Natural killer cell (primary cell): ENCODE data around the gene YAE1. TPM values are rescaled to one million over a fixed set of nuclear protein-coding genes. Genes with fewer than 3 reads are reported as not detected.

Experiments used
- ATAC-seq, 3 donors: fragments of 150-1000 bp in 2 of 3; fragments of 200-7000 bp in 1 of 3; cut with Tn5 transposase; 1 replicate in 1 of 3; 2 replicates in 2 of 3; pipeline ENCODE4 v1.10.0; 2021; ENCODE audit warnings: mild to moderate bottlenecking in 2 of 3, moderate library complexity in 2 of 3
- DNase-seq, 2 donors: peaks; one replicate each; pipeline versions ENCODE4 v3.0.0 to v3.0.0-alpha.2; 2013 to 2021; ENCODE audit warnings: mixed read lengths in 1 of 2
- H3K27ac ChIP-seq: one replicate; pipeline ENCODE4 v1.5.1; 2013; ENCODE audit warnings: mild to moderate bottlenecking, low read length
- H3K27me3 ChIP-seq: one replicate; pipeline ENCODE4 v1.6.1; 2013; ENCODE audit warnings: low read length; ENCODE audit not compliant: control insufficient read depth, insufficient read depth
- H3K36me3 ChIP-seq: one replicate; pipeline ENCODE4 v1.6.1; 2013; ENCODE audit warnings: low read length; ENCODE audit not compliant: control insufficient read depth, insufficient read depth
- H3K4me1 ChIP-seq: one replicate; pipeline ENCODE4 v1.6.1; 2013; ENCODE audit warnings: low read length; ENCODE audit not compliant: control insufficient read depth, insufficient read depth
- H3K4me3 ChIP-seq: one replicate; pipeline ENCODE4 v1.5.1; 2013; ENCODE audit warnings: low read length
- H3K9me3 ChIP-seq: one replicate; pipeline ENCODE4 v1.6.1; 2013; ENCODE audit warnings: low read length; ENCODE audit not compliant: control insufficient read depth, insufficient read depth
- H3K27ac Mint-ChIP-seq, 2 donors: one replicate each; pipeline ENCODE4 v1.8.0; 2022; ENCODE audit warnings: mild to moderate bottlenecking in 2 of 2, mixed read lengths in 2 of 2, moderate library complexity in 1 of 2
- H3K27me3 Mint-ChIP-seq, 2 donors: one replicate each; pipeline ENCODE4 v1.8.0; 2022; ENCODE audit warnings: low read depth in 2 of 2, mixed read lengths in 2 of 2
- H3K36me3 Mint-ChIP-seq: one replicate; pipeline ENCODE4 v1.8.0; 2022; ENCODE audit warnings: mixed read lengths
- H3K4me1 Mint-ChIP-seq, 2 donors: one replicate each; pipeline ENCODE4 v1.8.0; 2022; ENCODE audit warnings: mixed read lengths in 2 of 2
- H3K4me3 Mint-ChIP-seq: one replicate; pipeline ENCODE4 v1.8.0; 2022; ENCODE audit warnings: mild to moderate bottlenecking, moderate library complexity, mixed read lengths
- H3K9me3 Mint-ChIP-seq, 2 donors: one replicate each; pipeline ENCODE4 v1.8.0; 2022; ENCODE audit warnings: mixed read lengths in 2 of 2
- CTCF ChIP-seq: fragments of 200-600 bp; IDR thresholded peaks from one replicate; pipeline ENCODE4 v1.8.0; 2022; ENCODE audit warnings: antibody characterized with exemption
- WGBS: methylation state at CpG from one replicate; pipeline ENCODE4 v1.1.7; 2013; ENCODE audit warnings: missing lambda C conversion rate; ENCODE audit not compliant: insufficient coverage; 5-methylcytosine and 5-hydroxymethylcytosine counted together
- intact Hi-C: fragments of 100-400 bp; cut with micrococcal nuclease; formaldehyde crosslinking; loops from one replicate; pipeline ENCODE4 v1.14.2; 2022
- total RNA-seq, 4 donors: library from RNA; stranded (reverse); fragments of 120-200 nt in 1 of 4; gene quantifications; one replicate each; pipeline versions ENCODE4 v1.2.3 to v1.2.4, GENCODE V29; 2013 to 2022

YAE1 gene
- total RNA-seq, 3 donors from 2014 or later (not counting 1 experiment from before 2014, with no cell fraction given) = 3.1 to 5.1 (median 3.4) TPM

- Mint-ChIP-seq H3K36me3 (no peaks in the 10 kb centered on the region), H3K9me3 (no peaks in the 10 kb centered on the region), H3K4me1 (peaks cover 6 to 7% of the 10 kb centered on the region in 2 donors), H3K27ac (no peak overlapping the region), H3K27me3 (peaks cover 3 to 6% of the 10 kb centered on the region in 2 donors), H3K4me3 (no peak overlapping the region)
- 27% methylated on average over 2 of the region's 2 CpGs for WGBS
- H3K27me3 ChIP-seq = no peaks in the 10 kb centered on the region
- no peak overlapping the region for H3K4me3 ChIP-seq
- H3K36me3 ChIP-seq = no peaks in the 10 kb centered on the region
- TF ChIP-seq CTCF = no peak
- no peak overlapping the region for H3K27ac ChIP-seq
- peak in 1 of 3 donors; percentile 34 for ATAC-seq
- DNase-seq = peak in 1 of 2 donors; percentile 23
- peaks cover 6% of the 10 kb centered on the region for H3K4me1 ChIP-seq
- intact Hi-C loops = no loop called here
- H3K9me3 ChIP-seq = no peaks in the 10 kb centered on the region
Observed at GRCh38 chr7:39592586-39592985, 26.4 kb downstream of the YAE1 start.

GRCh38 chr7:39594988-39595620, 28.9 kb downstream of the YAE1 start:
- DNase-seq (no peak), ATAC-seq (no peak)
- intact Hi-C loops = no loop called here
- Histone ChIP-seq H3K9me3 (no peaks in the 10 kb centered on the region), H3K4me3 (no peak overlapping the region), H3K36me3 (no peaks in the 10 kb centered on the region), H3K4me1 (no peaks in the 10 kb centered on the region), H3K27ac (no peak overlapping the region), H3K27me3 (no peaks in the 10 kb centered on the region)
- Mint-ChIP-seq H3K4me1 (no peaks in the 10 kb centered on the region), H3K36me3 (no peaks in the 10 kb centered on the region), H3K27me3 (peaks cover 3 to 6% of the 10 kb centered on the region in 2 donors), H3K9me3 (no peaks in the 10 kb centered on the region), H3K4me3 (no peak overlapping the region), H3K27ac (no peak overlapping the region)
- 78% methylated on average over 2 of the region's 5 CpGs for WGBS
- TF ChIP-seq CTCF = no peak

GRCh38 chr7:39602351-39602750, 36.1 kb downstream of the YAE1 start:
- H3K27me3 Mint-ChIP-seq = peaks cover 10 to 25% of the 10 kb centered on the region in 2 donors
- no peak for ATAC-seq

More at GRCh38 chr7:39602351-39602750, 36.1 kb downstream of the YAE1 start:
- 100% methylated on average over 1 of the region's 2 CpGs for WGBS
- no peak overlapping the region for H3K27ac Mint-ChIP-seq
- no peak overlapping the region for H3K4me3 ChIP-seq
- DNase-seq = no peak
- no peak overlapping the region for H3K27ac ChIP-seq
- H3K4me1 ChIP-seq = no peaks in the 10 kb centered on the region
- intact Hi-C loops = no loop called here
- peaks cover 2% of the 10 kb centered on the region for H3K27me3 ChIP-seq
- no peak for TF ChIP-seq CTCF
- no peaks in the 10 kb centered on the region for H3K4me1 Mint-ChIP-seq
- no peak overlapping the region for H3K4me3 Mint-ChIP-seq
- no peaks in the 10 kb centered on the region for H3K36me3 ChIP-seq
- H3K9me3 ChIP-seq = no peaks in the 10 kb centered on the region
- no peaks in the 10 kb centered on the region for H3K9me3 Mint-ChIP-seq
- no peaks in the 10 kb centered on the region for H3K36me3 Mint-ChIP-seq
